Thoracic aorta (tissue), 2 donors: Measurements from ENCODE around the gene SMARCD3. TPM values are rescaled to one million over a fixed set of nuclear protein-coding genes. Genes with fewer than 3 reads are reported as not detected.

Experiments
- ATAC-seq: fragments of 150-250 bp; one replicate; pipeline ENCODE4 v1.8.0; 2017; ENCODE audit warnings: low read depth; ENCODE audit not compliant: insufficient number of reproducible peaks, low FRiP score
- DNase-seq: peaks from one replicate; pipeline ENCODE4 v3.0.0-alpha.2; 2020; ENCODE audit warnings: low spot score
- H3K27ac ChIP-seq, 2 donors: fragments of 200-600 bp; sonication (generic); 1 replicate in 1 of 2; 2 replicates in 1 of 2; pipeline ENCODE4 v1.5.1; 2016; ENCODE audit warnings: mild to moderate bottlenecking in 2 of 2, moderate library complexity in 2 of 2
- H3K27me3 ChIP-seq: fragments of 200-600 bp; sonication (generic); replicated peaks from 2 replicates; pipeline ENCODE4 v1.6.0; 2016; ENCODE audit warnings: mild to moderate bottlenecking; ENCODE audit not compliant: insufficient read depth
- H3K36me3 ChIP-seq: fragments of 200-600 bp; sonication (generic); one replicate; pipeline ENCODE4 v1.5.1; 2016
- H3K4me1 ChIP-seq, 2 donors: fragments of 200-600 bp; sonication (generic); 1 replicate in 1 of 2; 2 replicates in 1 of 2; pipeline versions ENCODE4 v1.5.1 to v1.6.0; 2016; ENCODE audit warnings: low read depth in 2 of 2, mild to moderate bottlenecking in 1 of 2; ENCODE audit not compliant: control insufficient read depth in 1 of 2
- H3K4me3 ChIP-seq: fragments of 200-600 bp; sonication (generic); 2 replicates; pipeline ENCODE4 v1.5.1; 2016; ENCODE audit warnings: mild to moderate bottlenecking
- H3K9me3 ChIP-seq: fragments of 200-600 bp; sonication (generic); 2 replicates; pipeline ENCODE4 v1.5.1; 2016
- total RNA-seq, 2 donors: library from RNA; depleted of rRNA; stranded (reverse); fragments of >200 nt; gene quantifications; one replicate each; pipeline versions ENCODE4 v1.1.0 to v1.2.3, GENCODE V29; 2016
- TF ChIP-seq, protein P1 (sequence below): fragments of 200-600 bp; sonication (generic); IDR thresholded peaks from one replicate; pipeline ENCODE4 v1.5.1; 2019; ENCODE audit warnings: antibody characterized with exemption

SMARCD3 gene
- total RNA-seq, 2 donors from 2014 or later = 51.1 to 110 TPM

DNA sequence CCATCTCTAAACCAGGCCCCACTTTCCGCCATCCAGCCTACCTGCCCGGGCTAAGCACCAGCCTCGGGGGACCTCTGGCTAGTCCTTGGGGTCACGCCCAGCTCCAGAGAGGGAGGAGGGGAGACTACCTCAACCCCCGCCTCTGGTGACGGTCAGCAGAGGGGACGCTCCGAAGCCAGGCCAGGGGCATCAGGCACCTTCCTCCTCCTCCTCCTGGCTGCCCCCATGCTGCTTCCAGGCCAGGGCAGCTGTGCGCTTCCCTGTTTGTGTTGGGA, 4.0 kb upstream of the SMARCD3 start:
- Histone ChIP-seq H3K27ac (peak overlapping the region; percentile 94 to 96), H3K9me3 (no peaks in the 10 kb centered on the region), H3K36me3 (no peaks in the 10 kb centered on the region), H3K4me1 (peaks cover 15 to 52% of the 10 kb centered on the region in 2 donors), H3K4me3 (peak overlapping the region; percentile 89), H3K27me3 (no peaks in the 10 kb centered on the region)
- ATAC-seq = no peak
- TF ChIP-seq, protein P1, sequence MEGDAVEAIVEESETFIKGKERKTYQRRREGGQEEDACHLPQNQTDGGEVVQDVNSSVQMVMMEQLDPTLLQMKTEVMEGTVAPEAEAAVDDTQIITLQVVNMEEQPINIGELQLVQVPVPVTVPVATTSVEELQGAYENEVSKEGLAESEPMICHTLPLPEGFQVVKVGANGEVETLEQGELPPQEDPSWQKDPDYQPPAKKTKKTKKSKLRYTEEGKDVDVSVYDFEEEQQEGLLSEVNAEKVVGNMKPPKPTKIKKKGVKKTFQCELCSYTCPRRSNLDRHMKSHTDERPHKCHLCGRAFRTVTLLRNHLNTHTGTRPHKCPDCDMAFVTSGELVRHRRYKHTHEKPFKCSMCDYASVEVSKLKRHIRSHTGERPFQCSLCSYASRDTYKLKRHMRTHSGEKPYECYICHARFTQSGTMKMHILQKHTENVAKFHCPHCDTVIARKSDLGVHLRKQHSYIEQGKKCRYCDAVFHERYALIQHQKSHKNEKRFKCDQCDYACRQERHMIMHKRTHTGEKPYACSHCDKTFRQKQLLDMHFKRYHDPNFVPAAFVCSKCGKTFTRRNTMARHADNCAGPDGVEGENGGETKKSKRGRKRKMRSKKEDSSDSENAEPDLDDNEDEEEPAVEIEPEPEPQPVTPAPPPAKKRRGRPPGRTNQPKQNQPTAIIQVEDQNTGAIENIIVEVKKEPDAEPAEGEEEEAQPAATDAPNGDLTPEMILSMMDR = no peak
- no peak for DNase-seq

GRCh38 chr7:151251689-151252560, 3.4 kb upstream of the SMARCD3 start:
- Histone ChIP-seq H3K27ac (peak overlapping the region; percentile 96 to 99), H3K4me1 (peaks cover 19 to 57% of the 10 kb centered on the region in 2 donors), H3K36me3 (no peaks in the 10 kb centered on the region), H3K4me3 (peak overlapping the region; percentile 89), H3K9me3 (no peaks in the 10 kb centered on the region), H3K27me3 (no peaks in the 10 kb centered on the region)
- DNase-seq (no peak), ATAC-seq (no peak)
- TF ChIP-seq, protein P1 = no peak

DNA sequence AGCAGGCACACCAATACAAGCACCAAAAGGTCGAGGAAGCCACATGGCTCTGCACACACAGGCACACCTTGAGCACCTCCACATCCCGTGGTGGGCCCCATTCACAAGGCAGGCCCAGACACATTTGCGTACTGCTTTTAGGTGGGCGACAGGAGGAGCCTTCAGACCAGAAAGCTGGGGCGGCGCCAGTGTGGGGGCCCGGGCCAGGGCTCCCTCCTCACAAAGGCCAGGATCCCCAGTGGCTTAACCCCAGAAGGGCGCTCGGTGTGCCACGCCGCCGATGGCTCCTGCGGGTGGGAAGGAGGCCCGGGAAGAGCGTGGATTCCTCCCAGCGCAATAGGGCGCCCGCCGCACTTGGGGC, 2.8 kb upstream of the SMARCD3 start:
- DNase-seq = no peak
- ATAC-seq = no peak
- H3K36me3 ChIP-seq = no peaks in the 10 kb centered on the region
- H3K27me3 ChIP-seq = no peaks in the 10 kb centered on the region
- peak overlapping the region; percentile 89 for H3K4me3 ChIP-seq
- H3K4me1 ChIP-seq = peaks cover 25 to 63% of the 10 kb centered on the region in 2 donors
- H3K27ac ChIP-seq = peak overlapping the region; percentile 96 to 99
- no peaks in the 10 kb centered on the region for H3K9me3 ChIP-seq
- TF ChIP-seq, protein P1 = no peak

GRCh38 chr7:151250181-151251132, 2.0 kb upstream of the SMARCD3 start:
- TF ChIP-seq, protein P1 = no peak
- peak overlapping the region; percentile 89 for H3K4me3 ChIP-seq
- peaks cover 31 to 72% of the 10 kb centered on the region in 2 donors for H3K4me1 ChIP-seq
- no peaks in the 10 kb centered on the region for H3K36me3 ChIP-seq
- H3K9me3 ChIP-seq = no peaks in the 10 kb centered on the region
- H3K27me3 ChIP-seq = no peaks in the 10 kb centered on the region
- DNase-seq (no peak), ATAC-seq (no peak)
- H3K27ac ChIP-seq = peak overlapping the region; percentile 96 to 99

DNA sequence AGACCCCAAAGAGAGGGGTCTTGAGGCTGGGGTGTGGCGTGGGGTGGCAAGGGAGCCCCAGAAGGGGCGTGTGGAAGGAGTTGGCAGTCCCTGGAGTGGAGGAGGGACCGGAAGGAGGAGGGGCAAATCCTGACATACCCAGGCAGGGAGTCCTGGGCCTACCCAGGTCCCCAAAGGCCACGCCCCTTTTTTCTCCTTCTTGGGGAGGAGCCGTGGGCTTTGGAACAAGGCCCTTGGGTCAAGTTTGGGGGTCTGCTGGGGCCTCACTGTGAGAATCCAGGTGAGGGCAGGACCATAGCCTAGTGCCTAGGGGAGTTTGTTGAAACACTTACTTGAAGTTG, 1.2 kb upstream of the SMARCD3 start:
- Histone ChIP-seq H3K27me3 (no peaks in the 10 kb centered on the region), H3K4me1 (peaks cover 39 to 79% of the 10 kb centered on the region in 2 donors), H3K27ac (peak overlapping the region; percentile 96 to 99), H3K36me3 (no peaks in the 10 kb centered on the region), H3K9me3 (no peaks in the 10 kb centered on the region), H3K4me3 (peak overlapping the region; percentile 89)
- peak; percentile 33 for ATAC-seq
- TF ChIP-seq, protein P1 = no peak
- DNase-seq = no peak
